IMR-90 (cell line): ENCODE data around the gene PPP6R1. TPM values are rescaled to one million over a fixed set of nuclear protein-coding genes. Genes with fewer than 3 reads are reported as not detected.

Experiments used
- ATAC-seq: fragments of 200-7000 bp; cut with Tn5 transposase; 2 replicates; pipeline ENCODE4 v1.9.1; 2020; ENCODE audit warnings: low read depth, mild to moderate bottlenecking, moderate library complexity
- BruUV-seq: library from RNA; stranded (reverse); fragments of 400-500 nt; replicated peaks from 2 replicates; lab custom pipeline; 2021; lab: Mats Ljungman, UMichigan
- CTCF ChIA-PET: fragments of 300-600 bp; formaldehyde crosslinking; extraction: SDS; loops from one replicate; lab custom pipeline; 2021; ENCODE audit warnings: antibody characterized with exemption; lab: Yijun Ruan, JAX
- POLR2A ChIA-PET: fragments of 300-600 bp; sonication (Branson Sonifier 250); formaldehyde crosslinking; loops from one replicate; lab custom pipeline; 2022; ENCODE audit warnings: antibody characterized with exemption; ENCODE audit not compliant: unreplicated experiment; lab: Charles Lee
- DNase-seq: peaks from one replicate; pipeline ENCODE4 v3.0.0; 2013
- H2AFZ ChIP-seq: replicated peaks from 2 replicates; pipeline ENCODE3; 2013; ENCODE audit warnings: low read length, mild to moderate bottlenecking; ENCODE audit not compliant: poor library complexity
- H2AK5ac ChIP-seq: 2 replicates; pipeline ENCODE4 v1.6.1; 2013; ENCODE audit warnings: low read depth, low read length, inconsistent platforms
- H2AK9ac ChIP-seq: replicated peaks from 2 replicates; pipeline ENCODE3; 2013; ENCODE audit warnings: mild to moderate bottlenecking, low read depth, low read length, moderate library complexity; ENCODE audit not compliant: poor library complexity
- H2BK120ac ChIP-seq: 2 replicates; pipeline ENCODE4 v1.6.1; 2013; ENCODE audit warnings: low read depth, low read length, inconsistent platforms
- H2BK15ac ChIP-seq: 3 replicates; pipeline ENCODE4 v1.6.1; 2013; ENCODE audit warnings: low read depth, low read length, inconsistent platforms
- H2BK20ac ChIP-seq: 2 replicates; pipeline ENCODE4 v1.6.1; 2013; ENCODE audit warnings: low read depth, mild to moderate bottlenecking, inconsistent platforms, low read length, moderate library complexity
- H2BK5ac ChIP-seq: 2 replicates; pipeline ENCODE4 v1.6.1; 2013; ENCODE audit warnings: mild to moderate bottlenecking, low read depth, low read length, inconsistent platforms; ENCODE audit not compliant: poor library complexity, severe bottlenecking
- H3K14ac ChIP-seq: replicated peaks from 2 replicates; pipeline ENCODE4 v1.6.1; 2013; ENCODE audit warnings: low read depth, low read length, inconsistent platforms
- H3K18ac ChIP-seq: 2 replicates; pipeline ENCODE4 v1.6.1; 2013; ENCODE audit warnings: low read depth, low read length, control low read depth
- H3K23ac ChIP-seq: 2 replicates; pipeline ENCODE4 v1.6.1; 2013; ENCODE audit warnings: low read depth, low read length, inconsistent platforms
- H3K27ac ChIP-seq: 2 replicates; pipeline ENCODE4 v1.5.1; 2013; ENCODE audit warnings: mild to moderate bottlenecking, control low read depth, low read length; ENCODE audit not compliant: insufficient read depth
- H3K27me3 ChIP-seq: 2 replicates; pipeline ENCODE4 v1.6.1; 2013; ENCODE audit warnings: low read length; ENCODE audit not compliant: control insufficient read depth, insufficient read depth
- H3K36me3 ChIP-seq: 2 replicates; pipeline ENCODE4 v1.6.1; 2013; ENCODE audit warnings: low read length, mixed read lengths; ENCODE audit not compliant: control insufficient read depth, insufficient read depth
- H3K4ac ChIP-seq: 2 replicates; pipeline ENCODE4 v1.6.1; 2013; ENCODE audit warnings: low read depth, low read length, inconsistent platforms
- H3K4me1 ChIP-seq: 2 replicates; pipeline ENCODE4 v1.6.1; 2013; ENCODE audit warnings: low read length, mixed read lengths; ENCODE audit not compliant: control insufficient read depth, insufficient read depth
- H3K4me2 ChIP-seq: 2 replicates; pipeline ENCODE4 v1.6.1; 2013; ENCODE audit warnings: low read depth, mild to moderate bottlenecking, control low read depth, low read length, moderate library complexity
- H3K4me3 ChIP-seq: 2 replicates; pipeline ENCODE4 v1.5.1; 2013; ENCODE audit warnings: low read depth, mild to moderate bottlenecking, control low read depth, low read length, moderate library complexity; ENCODE audit not compliant: insufficient read depth
- H3K56ac ChIP-seq: 2 replicates; pipeline ENCODE4 v1.6.1; 2013; ENCODE audit warnings: low read length, inconsistent platforms; ENCODE audit not compliant: insufficient read depth; ENCODE audit errors: extremely low read depth
- H3K79me1 ChIP-seq, 2 experiments: 2 replicates each; pipeline ENCODE4 v1.6.1; 2013; ENCODE audit warnings: low read length in 2 of 2, inconsistent platforms in 1 of 2, low read depth in 1 of 2
- H3K9ac ChIP-seq: 2 replicates; pipeline ENCODE4 v1.6.1; 2013; ENCODE audit warnings: low read depth, low read length, control low read depth
- H3K9me1 ChIP-seq: 2 replicates; pipeline ENCODE4 v1.6.1; 2013; ENCODE audit warnings: low read length, inconsistent platforms; ENCODE audit not compliant: insufficient read depth
- H3K9me3 ChIP-seq: 2 replicates; pipeline ENCODE4 v1.6.1; 2013; ENCODE audit warnings: low read length; ENCODE audit not compliant: control insufficient read depth, insufficient read depth
- H4K20me1 ChIP-seq: 2 replicates; pipeline ENCODE4 v1.6.1; 2013; ENCODE audit warnings: low read length, inconsistent platforms; ENCODE audit not compliant: insufficient read depth
- H4K5ac ChIP-seq: 2 replicates; pipeline ENCODE4 v1.6.1; 2013; ENCODE audit warnings: mild to moderate bottlenecking, low read depth, low read length, control low read depth
- H4K8ac ChIP-seq, 2 experiments: 2 replicates each; pipeline ENCODE4 v1.6.1; 2013; ENCODE audit warnings: low read depth in 2 of 2, low read length in 2 of 2, control low read depth in 1 of 2, inconsistent platforms in 1 of 2
- H4K91ac ChIP-seq: 2 replicates; pipeline ENCODE4 v1.6.1; 2013; ENCODE audit warnings: low read depth, low read length, inconsistent platforms; ENCODE audit not compliant: insufficient read depth
- BHLHE40 ChIP-seq: fragments of 150-350 bp; IDR thresholded peaks from 2 replicates; pipeline ENCODE4 v1.6.1; 2016; ENCODE audit warnings: mild to moderate bottlenecking, low read depth, low read length
- CEBPB ChIP-seq: IDR thresholded peaks from 2 replicates; pipeline ENCODE4 v1.6.1; 2012; ENCODE audit warnings: low read depth, low read length, improper control_type of control experiment
- CHD1 ChIP-seq: IDR thresholded peaks from 2 replicates; pipeline ENCODE4 v1.6.1; 2012; ENCODE audit warnings: low read depth, low read length, improper control_type of control experiment
- CTCF ChIP-seq: conservative IDR thresholded peaks from 2 replicates; pipeline ENCODE4 v1.5.1; 2012; ENCODE audit warnings: mild to moderate bottlenecking, low read depth, low read length, improper control_type of control experiment
- FOS ChIP-seq: fragments of 150-350 bp; IDR thresholded peaks from 2 replicates; pipeline ENCODE4 v1.6.1; 2016; ENCODE audit warnings: low read depth, low read length
- MAFK ChIP-seq: IDR thresholded peaks from 2 replicates; pipeline ENCODE4 v1.6.1; 2012; ENCODE audit warnings: low read depth, low read length, improper control_type of control experiment
- MAZ ChIP-seq: IDR thresholded peaks from 2 replicates; pipeline ENCODE4 v1.6.1; 2012; ENCODE audit warnings: low read depth, mild to moderate bottlenecking, low read length, improper control_type of control experiment, moderate library complexity, borderline replicate concordance
- MXI1 ChIP-seq: IDR thresholded peaks from 2 replicates; pipeline ENCODE4 v1.6.1; 2012; ENCODE audit warnings: low read depth, mild to moderate bottlenecking, low read length, moderate library complexity, borderline replicate concordance
- NFE2L2 ChIP-seq: fragments of 150-350 bp; IDR thresholded peaks from 2 replicates; pipeline ENCODE4 v1.6.1; 2016; ENCODE audit warnings: low read depth, mild to moderate bottlenecking, low read length
- POLR2A ChIP-seq: IDR thresholded peaks from 2 replicates; pipeline ENCODE4 v1.6.1; 2012; ENCODE audit warnings: mild to moderate bottlenecking, low read depth, low read length
- RAD21 ChIP-seq: IDR thresholded peaks from 2 replicates; pipeline ENCODE4 v1.6.1; 2012; ENCODE audit warnings: low read length, improper control_type of control experiment
- RCOR1 ChIP-seq: IDR thresholded peaks from 2 replicates; pipeline ENCODE4 v1.6.1; 2012; ENCODE audit warnings: mild to moderate bottlenecking, low read length, improper control_type of control experiment; ENCODE audit not compliant: insufficient replicate concordance
- RFX5 ChIP-seq: IDR thresholded peaks from 2 replicates; pipeline ENCODE4 v1.8.0; 2012; ENCODE audit warnings: low read depth, mild to moderate bottlenecking, low read length, moderate library complexity
- SMC3 ChIP-seq: fragments of 150-350 bp; IDR thresholded peaks from 2 replicates; pipeline ENCODE4 v1.6.1; 2016; ENCODE audit warnings: low read depth, mild to moderate bottlenecking, antibody characterized with exemption, low read length, moderate library complexity
- WGBS, 2 experiments: methylation state at CpG; one replicate each; pipeline versions ENCODE4 v1.1.5 to v1.1.7; 2013; ENCODE audit warnings: missing lambda C conversion rate in 2 of 2; ENCODE audit not compliant: insufficient read length in 1 of 2; ENCODE audit errors: extremely low coverage in 2 of 2; 5-methylcytosine and 5-hydroxymethylcytosine counted together
- dilution Hi-C: fragments of 300-500 bp; cut with HindIII; formaldehyde crosslinking; loops from one replicate; pipeline ENCODE4 v1.14.3; 2018; ENCODE audit warnings: low sequenced_read_pairs; ENCODE audit not compliant: unreplicated experiment
- in situ Hi-C: fragments of 300-500 bp; cut with MboI; formaldehyde crosslinking; loops from 3 replicates; pipeline ENCODE4 v1.14.3; 2019; ENCODE audit warnings: low sequenced_read_pairs, inconsistent platforms, mixed read lengths
- intact Hi-C: fragments of 100-400 bp; cut with micrococcal nuclease; formaldehyde crosslinking; loops from 2 replicates; pipeline ENCODE4 v1.10.0; 2022
- polyA plus RNA-seq, 3 experiments: library from polyadenylated mRNA; depleted of rRNA; stranded (reverse); fragments of >200 nt; gene quantifications; 2 replicates each; pipeline ENCODE4 v1.2.3, GENCODE V29; 2012; ENCODE audit warnings: low replicate concordance in 1 of 3
- total RNA-seq: library from RNA; depleted of rRNA; stranded (reverse); fragments of >200 nt; gene quantifications from 2 replicates; pipeline ENCODE4 v1.2.3, GENCODE V29; 2012
- TF ChIP-seq, protein P1 (sequence below): fragments of 150-350 bp; IDR thresholded peaks from 2 replicates; pipeline ENCODE4 v1.6.1; 2016; ENCODE audit warnings: low read depth, mild to moderate bottlenecking, low read length, moderate library complexity, borderline replicate concordance
- TF ChIP-seq, protein P2 (sequence below): fragments of 150-350 bp; IDR thresholded peaks from 2 replicates; pipeline ENCODE4 v1.6.1; 2017; ENCODE audit warnings: mild to moderate bottlenecking, antibody characterized with exemption, low read length, low read depth

Gene PPP6R1
- total and polyA plus RNA-seq, 2 of the 4 experiments (the other 2 are of a cell fraction) = 19.9 to 50.2 TPM

GRCh38 chr19:55297267-55297666, 38.5 kb upstream of the PPP6R1 start:
- dilution Hi-C loops = no loop called here

More at GRCh38 chr19:55297267-55297666, 38.5 kb upstream of the PPP6R1 start:
- H3K36me3 ChIP-seq = peaks cover 31% of the 10 kb centered on the region
- no peak overlapping the region for H3K14ac ChIP-seq
- no peak overlapping the region for H2AFZ ChIP-seq
- H2BK120ac ChIP-seq = no peak overlapping the region
- H3K4me1 ChIP-seq = no peaks in the 10 kb centered on the region
- H4K20me1 ChIP-seq = no peaks in the 10 kb centered on the region
- no peak overlapping the region for H3K56ac ChIP-seq
- no peak for TF ChIP-seq NFE2L2
- TF ChIP-seq SMC3 = no peak
- TF ChIP-seq, protein P1, sequence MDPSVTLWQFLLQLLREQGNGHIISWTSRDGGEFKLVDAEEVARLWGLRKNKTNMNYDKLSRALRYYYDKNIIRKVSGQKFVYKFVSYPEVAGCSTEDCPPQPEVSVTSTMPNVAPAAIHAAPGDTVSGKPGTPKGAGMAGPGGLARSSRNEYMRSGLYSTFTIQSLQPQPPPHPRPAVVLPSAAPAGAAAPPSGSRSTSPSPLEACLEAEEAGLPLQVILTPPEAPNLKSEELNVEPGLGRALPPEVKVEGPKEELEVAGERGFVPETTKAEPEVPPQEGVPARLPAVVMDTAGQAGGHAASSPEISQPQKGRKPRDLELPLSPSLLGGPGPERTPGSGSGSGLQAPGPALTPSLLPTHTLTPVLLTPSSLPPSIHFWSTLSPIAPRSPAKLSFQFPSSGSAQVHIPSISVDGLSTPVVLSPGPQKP = no peak
- TF ChIP-seq MAFK = no peak
- TF ChIP-seq RAD21 = no peak
- no peak for TF ChIP-seq RCOR1
- TF ChIP-seq FOS = no peak
- TF ChIP-seq, protein P2, sequence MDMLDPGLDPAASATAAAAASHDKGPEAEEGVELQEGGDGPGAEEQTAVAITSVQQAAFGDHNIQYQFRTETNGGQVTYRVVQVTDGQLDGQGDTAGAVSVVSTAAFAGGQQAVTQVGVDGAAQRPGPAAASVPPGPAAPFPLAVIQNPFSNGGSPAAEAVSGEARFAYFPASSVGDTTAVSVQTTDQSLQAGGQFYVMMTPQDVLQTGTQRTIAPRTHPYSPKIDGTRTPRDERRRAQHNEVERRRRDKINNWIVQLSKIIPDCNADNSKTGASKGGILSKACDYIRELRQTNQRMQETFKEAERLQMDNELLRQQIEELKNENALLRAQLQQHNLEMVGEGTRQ = no peak
- TF ChIP-seq BHLHE40 = no peak
- TF ChIP-seq POLR2A = no peak
- no peak for TF ChIP-seq CTCF
- TF ChIP-seq CHD1 = no peak
- TF ChIP-seq CEBPB = no peak
- TF ChIP-seq MAZ = no peak
- no peak for TF ChIP-seq RFX5
- TF ChIP-seq MXI1 = no peak
- no peaks in the 10 kb centered on the region for H3K9me3 ChIP-seq
- H3K4me3 ChIP-seq = no peak overlapping the region
- ATAC-seq = no peak
- no TSS peak for BruUV-seq
- ChIA-PET CTCF (no interaction called here), POLR2A (no interaction called here)
- H3K27me3 ChIP-seq = no peaks in the 10 kb centered on the region
- H4K8ac ChIP-seq = no peak overlapping the region
- H2AK9ac ChIP-seq = no peak overlapping the region
- H4K5ac ChIP-seq = no peak overlapping the region
- H3K79me1 ChIP-seq = no peaks in the 10 kb centered on the region
- H3K27ac ChIP-seq = no peak overlapping the region
- H2AK5ac ChIP-seq = no peak overlapping the region
- H3K18ac ChIP-seq = no peak overlapping the region
- no peak for DNase-seq
- no peak overlapping the region for H4K91ac ChIP-seq
- no peak overlapping the region for H3K9ac ChIP-seq
- WGBS, 2 experiments = 93% methylated on average over 2 of the region's 10 CpGs; no CpG with 5 or more reads in 1 of the 2 experiments
- H3K23ac ChIP-seq = no peak overlapping the region
- no peak overlapping the region for H2BK15ac ChIP-seq
- intact Hi-C loops (loop anchor here (10.0 kb wide), 1 partner anchor 152 kb away; the partner anchor contains the start of gene TNNT1), in situ Hi-C loops (loop anchor here (10.0 to 25.0 kb wide), 2 partner anchors 88 to 340 kb away; partner anchors contain the start of genes CCDC106, RPL28, TMEM238 and ZNF580)
- no peak overlapping the region for H2BK20ac ChIP-seq
- no peaks in the 10 kb centered on the region for H3K9me1 ChIP-seq
- no peak overlapping the region for H2BK5ac ChIP-seq
- no peak overlapping the region for H3K4ac ChIP-seq
- H3K4me2 ChIP-seq = no peak overlapping the region
